Glutamatergic neuron (in vitro differentiated cells): ENCODE data around the gene LRRC14B. TPM values are rescaled to one million over a fixed set of nuclear protein-coding genes. Genes with fewer than 3 reads are reported as not detected.

Experiments
- DNase-seq: peaks from one replicate; pipeline ENCODE4 v3.0.0; 2022
- H3K27ac Mint-ChIP-seq: one replicate; pipeline ENCODE4 v1.8.0; 2020; ENCODE audit warnings: mild to moderate bottlenecking, mixed read lengths, inconsistent platforms; ENCODE audit not compliant: unreplicated experiment
- H3K27me3 Mint-ChIP-seq: one replicate; pipeline ENCODE4 v1.8.0; 2020; ENCODE audit warnings: mild to moderate bottlenecking, moderate library complexity, mixed read lengths, inconsistent platforms; ENCODE audit not compliant: unreplicated experiment
- H3K36me3 Mint-ChIP-seq: one replicate; pipeline ENCODE4 v1.8.0; 2020; ENCODE audit warnings: mild to moderate bottlenecking, mixed read lengths, inconsistent platforms; ENCODE audit not compliant: unreplicated experiment
- H3K4me1 Mint-ChIP-seq: one replicate; pipeline ENCODE4 v1.8.0; 2020; ENCODE audit warnings: mild to moderate bottlenecking, low read depth, mixed read lengths, inconsistent platforms; ENCODE audit not compliant: unreplicated experiment
- H3K4me3 Mint-ChIP-seq: one replicate; pipeline ENCODE4 v1.8.0; 2020; ENCODE audit warnings: mild to moderate bottlenecking, mixed read lengths, inconsistent platforms; ENCODE audit not compliant: unreplicated experiment
- H3K9me3 Mint-ChIP-seq: one replicate; pipeline ENCODE4 v1.8.0; 2020; ENCODE audit warnings: mild to moderate bottlenecking, moderate library complexity, mixed read lengths, inconsistent platforms; ENCODE audit not compliant: unreplicated experiment
- CTCF ChIP-seq: fragments of 200-600 bp; sonication (generic); IDR thresholded peaks from one replicate; pipeline ENCODE4 v1.5.0; 2021; ENCODE audit not compliant: partially characterized antibody, unreplicated experiment
- long read RNA-seq: library from polyadenylated mRNA; unstranded; transcript quantifications from one replicate; pipeline ENCODE4 v2.0.0, GENCODE V29; 2020; ENCODE audit not compliant: unreplicated experiment
- total RNA-seq: library from RNA; stranded (reverse); fragmentation: NEBNext Ultra II Directional; extraction: Animal tissue kit (Norgen Biotek cat#: 25700); gene quantifications from one replicate; pipeline ENCODE4 v1.2.1, GENCODE V29; 2021; ENCODE audit not compliant: unreplicated experiment

LRRC14B gene
- total RNA-seq, result not detected
- long read RNA-seq, result 0 reads

GRCh38 chr5:191036-191948, at the start of gene LRRC14B:
Gene LRRC14B, plus strand, starts transcription at chr5:191495. Its CDS starts 44 bp downstream, at chr5:191539.
- H3K36me3 Mint-ChIP-seq, result no peaks in the 10 kb centered on the region
- peaks cover 6% of the 10 kb centered on the region for H3K9me3 Mint-ChIP-seq
- DNase-seq, result peak; percentile 53
- peaks cover 10% of the 10 kb centered on the region for H3K27me3 Mint-ChIP-seq
- H3K4me3 Mint-ChIP-seq, result no peak within 1 kb of the TSS
- peak within 1 kb of the TSS; percentile 34 for H3K27ac Mint-ChIP-seq
- TF ChIP-seq CTCF, result no peak
- H3K4me1 Mint-ChIP-seq, result peaks cover 19% of the 10 kb centered on the region

- H3K36me3 Mint-ChIP-seq, result peaks cover 11% of the 10 kb centered on the region
These were observed 49.5 kb upstream of the LRRC14B start for GRCh38 chr5:141761-142160.

GRCh38 chr5:142246-142810, 49.0 kb upstream of the LRRC14B start:
- Mint-ChIP-seq H3K4me3 (no peak overlapping the region), H3K36me3 (peaks cover 17% of the 10 kb centered on the region), H3K27ac (peak overlapping the region; percentile 30), H3K27me3 (peaks cover 15% of the 10 kb centered on the region), H3K4me1 (peaks cover 4% of the 10 kb centered on the region), H3K9me3 (peaks cover 21% of the 10 kb centered on the region)
- no peak for DNase-seq
- no peak for TF ChIP-seq CTCF

More at GRCh38 chr5:141761-142160, 49.5 kb upstream of the LRRC14B start:
- Mint-ChIP-seq H3K4me1 (peaks cover 4% of the 10 kb centered on the region), H3K4me3 (no peak overlapping the region), H3K9me3 (peaks cover 20% of the 10 kb centered on the region), H3K27ac (no peak overlapping the region), H3K27me3 (peaks cover 18% of the 10 kb centered on the region)
- no peak for DNase-seq
- no peak for TF ChIP-seq CTCF

GRCh38 chr5:143041-143440, 48.3 kb upstream of the LRRC14B start:
- DNase-seq, result no peak
- H3K27me3 Mint-ChIP-seq, result peaks cover 16% of the 10 kb centered on the region
- H3K9me3 Mint-ChIP-seq, result peaks cover 27% of the 10 kb centered on the region
- H3K4me3 Mint-ChIP-seq, result no peak overlapping the region
- peaks cover 24% of the 10 kb centered on the region for H3K36me3 Mint-ChIP-seq
- H3K27ac Mint-ChIP-seq, result no peak overlapping the region
- peaks cover 4% of the 10 kb centered on the region for H3K4me1 Mint-ChIP-seq
- TF ChIP-seq CTCF, result no peak

- peaks cover 33% of the 10 kb centered on the region for H3K36me3 Mint-ChIP-seq
- H3K4me1 Mint-ChIP-seq, result no peaks in the 10 kb centered on the region
- H3K27me3 Mint-ChIP-seq, result peaks cover 12% of the 10 kb centered on the region
- H3K4me3 Mint-ChIP-seq, result no peak overlapping the region
- H3K9me3 Mint-ChIP-seq, result peaks cover 29% of the 10 kb centered on the region
- no peak overlapping the region for H3K27ac Mint-ChIP-seq
- DNase-seq, result no peak
- TF ChIP-seq CTCF, result no peak
These were observed 46.4 kb upstream of the LRRC14B start for GRCh38 chr5:144941-145340.
